Mesenteric fat pad (tissue), 1 donor: ENCODE measurements around the gene ATP8A2. TPM values are rescaled to one million over a fixed set of nuclear protein-coding genes. Genes with fewer than 3 reads are reported as not detected.
"Not testable (repeated sequence)": the region's sequence is repeated elsewhere in the genome, so short reads cannot be mapped to it uniquely, and the experiment has no call there.

Experiments used
- DNase-seq: peaks from one replicate; pipeline ENCODE4 v3.0.0-alpha.2; 2020; ENCODE audit warnings: low spot score
- long read RNA-seq: library from polyadenylated mRNA; unstranded; transcript quantifications from one replicate; pipeline ENCODE4 v2.0.0, GENCODE V29; 2020
- total RNA-seq: library from RNA; stranded (reverse); fragmentation: NEBNext Ultra II Directional; extraction: Animal tissue kit (Norgen Biotek cat#: 25700); gene quantifications from one replicate; pipeline ENCODE4 v1.2.1, GENCODE V29; 2021
- donor health status: DM: yes; HTN: yes; CAD: no.

Gene ATP8A2
- total RNA-seq: 0.10 TPM
- long read RNA-seq: 0 reads

GRCh38 chr13:25371875-25372283 lies at the start of gene ATP8A2:
ATP8A2 (plus strand) TSS chr13:25371974; CDS start chr13:25372213, 239 bp downstream.
- DNase-seq: no peak

- DNase-seq: no peak
Measured at GRCh38 chr13:25324100-25324499, 47.7 kb upstream of the ATP8A2 start.

- DNase-seq: no peak
Measured at GRCh38 chr13:25329706-25330105, 42.1 kb upstream of the ATP8A2 start.

GRCh38 chr13:25330541-25330940 lies 41.2 kb upstream of the ATP8A2 start:
- DNase-seq: no peak

GRCh38 chr13:25335856-25336255 lies 35.9 kb upstream of the ATP8A2 start:
- no peak for DNase-seq

GRCh38 chr13:25345576-25345975 lies 26.2 kb upstream of the ATP8A2 start:
- DNase-seq: no peak

- DNase-seq: no peak
Measured at GRCh38 chr13:25347151-25347550, 24.6 kb upstream of the ATP8A2 start.

GRCh38 chr13:25351404-25351803 lies 20.4 kb upstream of the ATP8A2 start:
- DNase-seq: no peak

- no peak for DNase-seq
Measured at GRCh38 chr13:25352230-25352629, 19.5 kb upstream of the ATP8A2 start.

- no peak for DNase-seq
Measured at GRCh38 chr13:25352806-25353205, 19.0 kb upstream of the ATP8A2 start.

GRCh38 chr13:25353344-25353743 lies 18.4 kb upstream of the ATP8A2 start:
- DNase-seq: no peak

- no peak for DNase-seq
Measured at GRCh38 chr13:25354377-25354776, 17.4 kb upstream of the ATP8A2 start.

- DNase-seq: not testable (repeated sequence)
Measured at GRCh38 chr13:25360443-25360842, 11.3 kb upstream of the ATP8A2 start.

GRCh38 chr13:25365720-25366235 lies 6.0 kb upstream of the ATP8A2 start:
- no peak for DNase-seq

GRCh38 chr13:25371158-25371874 lies 458 bp upstream of the ATP8A2 start:
- no peak for DNase-seq

- no peak for DNase-seq
Measured at GRCh38 chr13:25372284-25373081, 709 bp downstream of the ATP8A2 start.

GRCh38 chr13:25375727-25376358 lies 4.1 kb downstream of the ATP8A2 start:
- no peak for DNase-seq

GRCh38 chr13:25377244-25377962 lies 5.6 kb downstream of the ATP8A2 start:
- no peak for DNase-seq

- DNase-seq: no peak
Measured at GRCh38 chr13:25378528-25378927, 6.8 kb downstream of the ATP8A2 start.

GRCh38 chr13:25379011-25379410 lies 7.2 kb downstream of the ATP8A2 start:
- no peak for DNase-seq

GRCh38 chr13:25380082-25380481 lies 8.3 kb downstream of the ATP8A2 start:
- no peak for DNase-seq
